Measurements from ENCODE around the gene CHIA. TPM values are rescaled to one million over a fixed set of nuclear protein-coding genes. Genes with fewer than 3 reads are reported as not detected.

CHIA gene
- total RNA-seq (2014; rRNA removed; shearing (Covaris generic)), result not detected in 2 replicates
- not detected in 2 replicates for polyA plus RNA-seq (2014; cell fraction: nucleus; rRNA removed)

DNA sequence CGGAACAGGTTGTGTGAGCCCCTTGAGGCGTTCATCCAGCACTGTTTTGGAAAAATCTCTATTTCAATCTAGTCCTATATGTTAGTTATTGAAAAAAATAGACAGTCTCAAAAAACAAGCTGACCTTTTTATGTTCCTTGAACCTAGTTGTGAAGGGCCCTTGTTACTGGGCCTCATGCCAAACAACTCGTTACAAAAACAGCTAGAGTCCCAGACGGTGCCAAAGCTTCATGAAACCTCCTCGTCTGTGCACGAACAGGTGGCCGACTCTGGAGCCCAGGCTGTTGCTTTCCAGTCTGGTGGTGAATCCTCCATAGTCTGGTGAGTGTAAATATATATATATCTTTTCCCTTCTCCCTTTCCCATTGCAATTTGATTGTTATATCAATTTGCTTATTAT, at the start of gene CHIA:
Gene CHIA (plus strand): TSS at position 222 of the 400 bp plus-strand sequence. CDS start 19,617 bp downstream, outside the sequence.
- DNase-seq (ENCODE audit: extremely low read depth, low read depth), result no peak

DNA sequence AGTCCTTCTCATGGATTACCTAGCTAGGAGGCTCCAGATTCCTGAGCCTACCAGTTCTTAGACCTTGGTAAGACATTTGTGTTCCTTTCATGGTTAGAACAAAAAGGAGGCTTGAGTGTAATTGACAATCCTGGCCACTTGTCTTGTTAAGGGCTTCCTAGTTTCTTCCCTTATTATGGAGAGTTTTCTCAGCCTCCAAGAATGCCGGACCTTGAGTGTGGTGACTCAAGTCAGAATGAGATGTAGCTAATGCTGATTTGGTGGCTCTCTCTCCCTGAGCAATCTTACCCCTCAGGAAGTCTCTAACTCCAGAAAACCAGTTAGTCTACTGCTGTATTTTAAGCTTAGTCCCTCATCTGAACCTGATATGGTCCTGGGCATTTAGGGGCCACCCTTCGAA, 48.9 kb upstream of the CHIA start:
- no peak for DNase-seq (ENCODE audit: extremely low read depth, low read depth)

DNA sequence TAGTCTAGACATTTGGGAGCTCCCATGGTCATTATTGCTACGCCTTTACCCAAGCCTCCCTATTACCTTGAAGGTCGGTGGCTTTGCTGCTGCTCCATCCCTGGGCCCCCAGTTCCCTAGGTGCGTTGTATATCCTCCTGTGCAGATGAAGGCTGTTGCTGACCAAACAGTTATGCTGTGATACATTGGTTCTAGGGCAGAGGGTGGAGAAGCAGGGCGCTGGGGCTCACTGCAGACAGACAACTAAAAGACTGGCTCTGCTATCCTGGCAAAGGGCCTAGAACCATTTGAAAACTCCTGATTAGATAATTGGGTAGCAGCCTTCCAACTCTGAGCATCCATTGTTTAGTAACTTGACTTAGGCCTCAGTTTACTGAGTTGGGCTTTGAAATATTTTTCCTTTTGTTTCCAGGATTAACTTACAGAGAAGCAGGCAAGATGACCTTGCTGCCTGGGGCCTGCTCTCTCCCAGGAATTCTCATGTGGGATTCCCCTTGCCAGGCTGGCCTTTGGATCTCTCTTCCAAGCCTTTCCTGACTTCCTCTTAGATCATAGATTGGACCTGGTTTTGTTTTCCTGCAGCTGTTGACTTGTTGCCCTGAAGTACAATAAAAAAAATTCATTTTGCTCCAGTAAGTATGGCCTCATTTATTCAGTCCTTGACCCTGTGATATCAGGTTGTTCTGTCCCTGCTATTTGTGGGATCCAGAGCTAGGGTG, 47.7 kb upstream of the CHIA start:
- no peak for DNase-seq (ENCODE audit: extremely low read depth, low read depth)

DNA sequence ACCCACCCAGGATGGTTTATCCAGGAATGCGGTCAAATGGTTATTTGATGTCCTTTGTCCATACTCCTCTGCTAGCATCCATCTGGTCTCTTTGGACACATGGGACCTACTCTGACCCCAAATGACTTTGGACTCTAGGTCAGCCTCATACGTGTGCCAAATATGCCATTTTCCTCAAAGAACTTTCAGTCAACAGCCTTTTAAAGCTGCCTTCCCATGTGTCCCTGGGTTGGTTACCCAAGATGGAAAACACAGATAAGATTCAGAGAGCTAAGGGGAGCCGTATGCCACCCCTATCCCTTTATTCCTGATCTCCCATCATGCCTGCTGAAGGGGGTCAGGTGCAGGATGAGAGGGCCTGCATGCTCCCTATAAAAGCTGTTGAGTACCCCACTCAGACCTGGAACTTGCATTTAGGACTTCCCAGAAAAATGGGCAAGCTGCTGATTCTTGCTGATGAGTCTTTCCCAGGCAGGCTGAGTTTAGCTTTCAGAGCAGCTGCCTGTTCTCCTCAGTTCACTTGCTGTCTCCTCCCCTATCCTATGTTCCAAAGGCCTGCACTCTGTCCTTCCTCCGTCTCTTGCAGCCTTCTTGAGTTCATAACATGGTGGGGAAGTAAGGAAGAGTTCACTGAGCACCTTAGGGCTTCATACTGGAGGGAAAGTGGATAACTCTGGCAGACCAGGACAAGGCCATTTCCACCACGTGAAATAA, 43.4 kb upstream of the CHIA start:
- DNase-seq (ENCODE audit: extremely low read depth, low read depth), result no peak

DNA sequence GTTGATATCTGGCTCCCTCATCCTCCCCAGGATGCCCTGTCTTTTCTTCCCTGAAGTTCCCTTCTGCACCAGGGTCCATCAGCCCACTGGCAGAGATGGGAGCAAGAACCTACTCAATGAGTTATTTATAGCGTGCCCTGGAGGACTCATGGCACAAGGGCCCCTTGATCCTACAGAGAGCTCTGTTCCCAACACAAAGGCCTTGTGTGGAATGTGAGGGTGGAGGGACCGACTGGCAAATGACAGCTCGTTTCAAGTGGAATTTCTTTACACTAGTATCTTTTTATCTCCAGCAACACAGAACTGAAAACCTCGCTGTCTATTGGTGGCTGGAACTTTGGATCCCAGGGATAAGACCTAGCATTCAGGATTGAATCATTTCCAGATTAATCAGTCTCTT, 40.7 kb upstream of the CHIA start:
- no peak for DNase-seq (ENCODE audit: extremely low read depth, low read depth)

DNA sequence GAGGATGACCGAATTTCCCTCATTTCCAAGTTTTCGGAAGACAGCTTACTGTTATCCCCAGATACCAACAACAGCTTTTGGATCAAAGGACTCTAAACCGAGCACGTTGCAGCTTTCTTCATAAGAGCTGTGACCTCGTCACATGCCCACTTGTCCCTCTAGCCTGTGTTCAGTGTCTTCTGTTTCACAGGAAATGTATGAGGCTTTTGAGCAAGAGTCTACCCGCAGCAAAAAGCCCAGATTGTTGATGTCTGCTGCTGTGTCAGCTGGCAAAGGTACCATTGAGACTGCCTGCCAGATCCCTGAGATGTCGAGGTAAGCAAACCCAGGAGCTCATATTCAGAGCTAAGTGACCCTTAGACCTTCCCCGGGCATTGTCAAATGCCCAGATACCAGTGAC, 39.1 kb upstream of the CHIA start:
- DNase-seq (ENCODE audit: extremely low read depth, low read depth), result no peak

DNA sequence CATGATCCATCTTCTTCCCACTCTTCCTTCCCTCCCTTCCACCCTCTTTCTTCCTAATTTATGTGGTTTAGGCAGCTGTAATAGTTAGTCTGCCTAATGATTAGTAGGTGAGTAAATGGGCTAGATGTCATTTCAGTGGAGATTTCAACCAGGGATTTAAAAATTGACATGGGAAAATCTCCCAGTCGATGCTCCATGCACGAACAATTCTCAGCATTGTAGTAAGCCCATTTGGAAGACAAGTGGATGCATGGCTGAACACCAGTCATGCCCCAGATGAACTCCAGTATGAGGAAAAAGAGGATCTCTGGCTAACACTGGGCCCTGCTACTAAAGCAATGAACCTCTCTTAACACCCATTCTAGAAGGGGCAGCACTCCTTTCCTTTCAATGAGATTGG, 37.9 kb upstream of the CHIA start:
- DNase-seq (ENCODE audit: extremely low read depth, low read depth), result no peak

DNA sequence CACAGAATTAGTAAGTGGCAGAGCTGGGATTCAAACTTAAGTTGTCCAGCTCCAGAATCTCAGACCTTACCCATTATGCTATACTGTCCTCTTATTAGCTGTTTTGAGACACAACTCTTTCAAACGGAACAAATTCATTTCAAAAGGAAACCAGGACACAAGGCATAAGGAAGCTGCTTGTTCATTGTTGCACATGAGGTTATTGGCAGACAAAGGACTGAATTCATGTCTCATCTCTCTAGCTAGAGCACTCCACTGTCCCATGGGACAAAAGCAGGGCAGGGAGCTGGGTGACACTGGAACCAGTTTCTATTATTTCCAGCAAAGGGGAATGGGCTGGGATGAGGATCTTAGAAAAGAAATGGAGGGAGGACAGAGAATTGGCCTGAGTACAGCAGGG, 36.8 kb upstream of the CHIA start:
- no peak for DNase-seq (ENCODE audit: extremely low read depth, low read depth)

DNA sequence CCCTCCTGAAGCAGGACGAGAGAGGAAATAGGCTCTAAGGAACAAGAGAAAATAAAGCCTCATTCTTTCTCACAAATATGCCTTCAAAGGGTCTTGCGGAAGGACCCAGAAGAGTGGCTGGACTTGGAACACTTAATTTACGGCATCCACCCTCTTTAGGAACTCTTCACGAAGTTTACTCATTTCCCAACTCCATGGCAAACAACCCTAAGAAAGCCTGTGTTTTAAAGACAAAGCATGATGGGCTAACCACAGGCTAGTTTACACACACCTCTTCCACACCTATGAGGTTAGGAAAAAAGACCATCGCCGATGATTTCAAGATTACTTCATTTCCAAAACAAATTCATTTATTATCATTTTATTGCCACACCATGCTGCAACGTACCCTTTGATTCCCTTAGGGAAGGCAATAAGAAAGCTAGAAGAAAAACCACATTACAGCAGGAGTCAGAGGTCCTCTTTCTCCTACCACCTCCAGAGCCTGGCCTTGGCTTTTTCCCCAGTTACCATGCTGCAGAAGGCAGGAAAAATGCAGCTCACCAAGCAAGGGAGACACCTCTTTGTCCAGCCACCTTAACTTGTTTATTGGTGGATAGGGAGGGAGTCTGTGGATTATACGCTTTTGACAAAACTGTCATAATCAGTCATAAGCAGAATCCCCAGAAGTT, 33.5 kb upstream of the CHIA start:
- DNase-seq (ENCODE audit: extremely low read depth, low read depth), result no peak

DNA sequence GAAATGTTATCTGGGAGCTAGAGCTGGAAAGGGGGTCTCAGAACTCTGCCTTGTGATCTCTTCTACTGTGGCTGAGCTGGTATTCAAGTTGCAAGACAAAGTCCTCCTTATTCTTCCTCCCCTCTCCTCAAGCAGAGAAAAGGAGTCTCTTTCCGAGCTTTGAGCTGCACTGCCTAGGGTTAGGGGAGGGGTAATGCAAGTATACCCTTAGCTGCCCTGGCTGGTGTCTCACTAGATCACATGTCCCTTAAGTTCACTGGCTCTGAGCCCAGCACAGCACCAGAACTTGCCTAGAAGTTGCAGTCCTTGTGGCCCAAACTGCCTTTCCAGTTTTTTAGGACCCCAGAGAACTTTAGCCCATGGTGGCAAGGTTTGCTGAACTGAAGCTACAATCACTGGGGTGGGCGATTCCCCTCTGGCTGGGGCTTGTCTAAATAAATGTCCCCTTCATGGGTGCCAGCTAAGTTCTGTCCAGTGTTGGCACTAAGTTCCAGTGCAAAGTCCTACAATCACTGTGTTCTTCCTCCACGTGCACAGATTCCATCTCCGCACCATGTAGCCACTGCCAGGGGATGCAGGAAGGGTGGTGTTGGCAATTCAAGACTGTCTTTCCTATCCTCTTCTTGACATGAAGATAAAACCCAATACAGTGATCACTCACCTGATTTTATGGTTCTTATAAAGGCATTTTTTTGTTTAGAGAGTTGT, 22.7 kb upstream of the CHIA start:
- DNase-seq (ENCODE audit: extremely low read depth, low read depth), result no peak

DNA sequence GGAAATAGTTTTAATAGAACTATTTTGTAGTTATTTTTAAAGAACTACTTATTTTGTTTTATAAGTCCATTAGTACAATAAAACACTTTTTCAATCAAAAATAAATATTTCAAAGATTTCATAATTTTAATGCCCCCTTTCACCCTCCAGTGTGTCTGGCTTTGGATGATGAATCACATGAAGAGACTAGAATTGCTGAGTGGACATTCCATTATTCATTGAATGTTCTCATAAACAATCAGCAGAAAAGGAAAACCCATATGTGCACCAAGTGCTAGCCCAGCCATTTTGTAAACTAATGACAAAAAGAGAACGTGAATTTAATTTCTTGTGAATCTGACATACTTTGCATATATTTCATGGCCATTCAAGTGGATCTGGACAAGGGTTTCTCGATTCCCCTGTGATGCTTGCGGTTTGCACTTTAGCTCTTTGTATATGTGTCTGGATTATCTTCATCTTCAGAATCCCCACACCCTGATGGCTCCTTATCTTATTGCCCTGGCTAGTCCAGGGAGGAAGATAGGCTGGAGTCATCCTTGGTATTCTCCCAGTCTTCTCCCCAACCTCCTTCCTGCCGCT, 20.7 kb upstream of the CHIA start:
- no peak for DNase-seq (ENCODE audit: extremely low read depth, low read depth)

DNA sequence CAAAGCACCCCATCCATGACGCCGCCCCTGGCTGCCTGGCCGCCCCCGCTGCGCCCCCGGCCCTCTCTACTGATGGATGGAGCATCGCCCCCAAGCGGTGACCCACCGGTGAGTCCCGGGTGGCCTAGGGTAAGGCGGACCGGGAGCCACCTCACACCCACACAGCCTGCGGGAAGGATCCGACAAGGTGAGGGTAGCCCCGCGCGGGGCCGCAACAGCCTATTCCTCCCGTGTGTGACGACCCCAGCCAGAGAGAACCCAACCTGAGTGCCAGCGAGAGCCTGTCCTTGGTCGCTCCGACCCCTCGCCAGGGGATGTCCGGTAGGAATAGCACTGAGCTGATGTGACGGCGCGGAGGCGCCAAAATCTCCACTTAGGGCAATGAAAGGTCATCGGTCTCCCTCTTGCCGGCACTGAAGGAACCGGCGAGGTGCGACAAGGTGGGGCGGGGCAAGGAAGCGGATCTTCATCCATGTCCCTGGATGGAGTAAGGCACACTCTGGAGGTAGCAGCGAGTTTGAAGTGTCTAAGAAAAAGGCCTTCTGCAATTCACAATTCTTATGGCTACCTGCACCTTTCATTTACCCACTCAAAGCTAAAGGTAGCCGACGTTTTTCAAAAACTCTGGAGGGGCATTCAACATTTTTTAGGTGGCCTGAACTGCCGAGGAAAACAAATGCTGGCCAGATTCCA, 19.7 kb upstream of the CHIA start:
- DNase-seq (ENCODE audit: extremely low read depth, low read depth), result no peak

DNA sequence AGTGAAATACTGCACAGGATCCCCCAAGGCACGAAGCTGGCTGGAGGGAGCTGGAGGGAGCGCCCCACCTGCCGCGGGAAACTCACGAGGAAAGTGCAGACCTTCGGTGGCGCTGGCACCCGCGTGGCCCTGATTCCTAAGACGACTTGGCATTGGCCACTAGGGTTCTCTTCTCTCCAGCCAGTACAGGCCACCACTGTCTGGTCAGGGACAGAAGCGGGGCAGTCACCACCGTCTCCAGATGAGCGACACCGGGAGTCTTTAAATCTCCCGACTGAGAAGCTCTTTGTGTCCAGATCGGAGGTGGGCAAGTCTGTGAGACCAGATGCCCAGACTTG, 19.2 kb upstream of the CHIA start:
- DNase-seq (ENCODE audit: extremely low read depth, low read depth), result no peak

DNA sequence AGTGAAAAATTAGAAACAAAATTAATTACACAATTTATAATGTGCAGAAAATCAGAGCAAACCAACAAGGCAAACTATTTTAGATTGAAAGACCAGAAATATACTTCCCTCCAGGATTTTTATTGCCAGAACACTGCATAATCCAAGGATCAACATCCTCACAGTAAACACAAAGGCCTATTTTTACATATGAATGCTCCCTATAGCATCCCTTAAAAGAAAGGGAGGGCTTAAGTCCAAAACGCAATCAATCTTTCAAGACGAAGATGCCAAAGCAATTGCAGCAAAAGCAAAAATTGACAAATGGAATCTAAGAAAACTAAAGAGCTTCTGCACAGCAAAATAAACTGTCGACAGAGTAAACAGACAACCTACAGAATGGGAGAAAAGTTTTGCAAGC, 18.6 kb upstream of the CHIA start:
- DNase-seq (ENCODE audit: extremely low read depth, low read depth), result no peak

DNA sequence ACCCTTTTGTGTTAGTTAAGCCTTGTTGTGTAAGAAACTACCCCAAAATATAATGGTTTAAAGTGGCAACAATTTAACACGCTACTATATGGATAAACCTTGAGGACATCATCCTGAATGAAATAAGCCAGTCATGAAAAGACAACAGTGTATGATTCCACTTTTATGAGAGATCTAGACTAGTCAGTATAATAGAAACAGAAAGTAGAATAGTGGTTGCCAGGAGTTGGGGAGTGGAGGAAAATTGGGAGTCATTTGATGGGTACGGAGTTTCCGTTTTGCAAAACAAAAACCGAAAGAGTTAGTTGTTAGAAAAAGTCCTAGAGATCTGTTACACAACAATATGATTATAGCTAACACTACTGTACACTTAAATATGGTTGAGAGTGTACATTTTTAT, 16.0 kb upstream of the CHIA start:
- no peak for DNase-seq (ENCODE audit: extremely low read depth, low read depth)

DNA sequence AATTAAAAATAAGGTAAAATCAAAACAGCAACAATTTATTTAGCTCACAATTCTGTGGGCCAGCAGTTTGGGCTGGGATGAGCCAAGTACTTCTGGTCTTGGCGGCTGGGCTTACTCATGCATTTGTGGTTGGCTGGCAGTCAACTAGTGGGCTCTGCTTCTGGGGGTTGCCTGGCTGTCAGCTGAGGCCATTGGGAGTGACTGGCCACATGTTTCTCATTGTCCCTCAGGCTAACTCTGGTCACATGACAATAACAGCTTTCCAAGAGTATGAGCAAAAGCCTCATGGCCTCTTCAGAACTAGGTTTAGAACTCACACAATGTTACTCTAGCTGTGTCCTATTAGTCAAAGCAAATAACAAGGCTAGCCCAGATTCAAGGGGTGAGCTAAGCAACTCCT, 15.6 kb upstream of the CHIA start:
- no peak for DNase-seq (ENCODE audit: extremely low read depth, low read depth)

DNA sequence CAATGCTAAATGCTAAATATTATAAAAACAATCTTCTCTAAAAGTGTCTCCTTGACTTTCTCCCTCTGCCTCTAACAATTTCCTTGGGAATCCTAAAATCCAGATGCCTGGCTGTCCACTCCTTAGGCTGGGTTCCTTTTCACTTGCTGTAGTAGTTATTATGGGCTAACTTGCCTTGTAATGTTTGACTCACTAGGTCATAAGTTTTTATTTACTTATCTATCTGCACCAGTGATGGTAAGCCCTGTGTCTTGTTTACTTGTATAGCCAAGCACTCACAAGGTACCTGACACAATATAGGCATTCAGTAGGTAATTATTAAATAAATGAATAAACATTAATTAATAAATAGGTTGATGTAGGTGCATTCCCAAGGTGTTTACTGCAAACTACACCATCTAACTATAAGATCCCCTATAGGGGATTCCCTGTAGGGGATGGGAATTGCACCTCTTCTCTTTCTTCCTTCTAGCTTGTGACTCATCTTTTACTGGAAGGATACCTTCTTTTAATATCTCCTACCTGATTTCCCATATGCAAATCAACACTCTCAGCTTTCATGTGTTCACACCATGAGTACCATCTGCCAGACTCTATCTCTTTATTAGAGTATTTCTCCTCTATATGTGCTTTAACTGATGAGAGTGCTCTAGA, 14.7 kb upstream of the CHIA start:
- DNase-seq (ENCODE audit: extremely low read depth, low read depth), result no peak

DNA sequence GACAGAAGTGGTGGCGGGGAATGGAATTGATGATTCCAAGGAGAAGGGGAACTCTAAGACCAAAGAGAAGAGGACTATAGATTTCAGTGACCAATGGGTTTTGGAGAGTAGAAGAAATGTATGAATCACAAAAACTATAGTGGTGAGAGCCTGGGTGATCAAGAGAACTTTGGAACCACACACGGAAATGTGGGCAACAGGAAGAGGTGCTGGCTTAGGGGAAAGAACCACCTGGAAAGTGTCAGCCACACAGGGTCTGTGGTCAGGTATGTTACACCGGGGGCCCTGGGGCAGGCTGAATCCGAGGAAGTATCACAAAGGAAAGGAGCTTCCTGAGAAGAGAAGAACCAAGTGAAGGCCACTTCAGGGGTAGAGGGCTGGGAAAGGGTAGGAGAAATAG, 11.5 kb upstream of the CHIA start:
- DNase-seq (ENCODE audit: extremely low read depth, low read depth), result no peak

DNA sequence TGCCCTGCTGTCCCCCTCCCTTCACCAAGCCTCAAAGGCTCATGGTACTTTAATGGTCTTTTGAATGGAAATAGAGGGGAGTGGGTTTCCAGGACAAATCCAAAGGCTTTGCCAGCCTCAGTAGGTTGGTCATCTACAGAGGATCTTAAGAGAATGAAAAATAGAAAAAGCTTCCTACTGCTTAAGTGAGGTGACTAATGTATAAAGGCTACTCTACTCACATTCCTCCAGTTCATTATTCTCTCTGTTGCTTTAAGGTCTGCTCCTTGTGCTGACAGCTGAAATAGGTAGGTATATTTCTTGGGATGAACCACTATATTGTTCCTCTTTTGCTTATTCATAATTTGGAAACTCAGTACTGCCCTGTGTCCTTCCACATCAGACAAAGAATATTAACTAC, 10.4 kb upstream of the CHIA start:
- DNase-seq (ENCODE audit: extremely low read depth, low read depth), result no peak

DNA sequence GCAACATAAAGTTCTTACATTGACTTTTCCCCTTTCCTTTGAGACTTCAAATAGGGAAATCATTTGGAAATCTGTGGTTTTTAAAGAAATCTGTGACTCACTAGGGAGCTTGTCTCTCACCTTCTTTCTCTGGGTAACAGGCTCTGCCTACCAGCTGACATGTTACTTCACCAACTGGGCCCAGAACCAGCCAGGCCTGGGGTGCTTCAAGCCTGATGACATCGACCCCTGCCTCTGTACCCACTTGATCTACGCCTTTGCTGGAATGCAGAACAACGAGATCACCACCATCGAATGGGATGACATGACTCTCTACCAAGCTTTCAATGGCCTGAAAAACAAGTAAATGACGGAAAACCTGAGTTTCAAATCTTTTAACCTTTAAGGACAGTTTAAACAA, 9.2 kb upstream of the CHIA start:
- no peak for DNase-seq (ENCODE audit: extremely low read depth, low read depth)

Data from NCI-H460 (cell line).